Measurements from ENCODE around the gene CHST15.

CHST15 gene

GRCh38 chr10:124082555-124082954 lies 10.8 kb downstream of the CHST15 start:
- Mint-ChIP-seq H3K4me1 (no peaks in the 10 kb centered on the region), H3K27ac (no peak overlapping the region), H3K4me3 (no peak overlapping the region), H3K27me3 (no peaks in the 10 kb centered on the region), H3K9me3 (no peaks in the 10 kb centered on the region)
- ATAC-seq, result no peak
- DNase-seq, result no peak

DNA sequence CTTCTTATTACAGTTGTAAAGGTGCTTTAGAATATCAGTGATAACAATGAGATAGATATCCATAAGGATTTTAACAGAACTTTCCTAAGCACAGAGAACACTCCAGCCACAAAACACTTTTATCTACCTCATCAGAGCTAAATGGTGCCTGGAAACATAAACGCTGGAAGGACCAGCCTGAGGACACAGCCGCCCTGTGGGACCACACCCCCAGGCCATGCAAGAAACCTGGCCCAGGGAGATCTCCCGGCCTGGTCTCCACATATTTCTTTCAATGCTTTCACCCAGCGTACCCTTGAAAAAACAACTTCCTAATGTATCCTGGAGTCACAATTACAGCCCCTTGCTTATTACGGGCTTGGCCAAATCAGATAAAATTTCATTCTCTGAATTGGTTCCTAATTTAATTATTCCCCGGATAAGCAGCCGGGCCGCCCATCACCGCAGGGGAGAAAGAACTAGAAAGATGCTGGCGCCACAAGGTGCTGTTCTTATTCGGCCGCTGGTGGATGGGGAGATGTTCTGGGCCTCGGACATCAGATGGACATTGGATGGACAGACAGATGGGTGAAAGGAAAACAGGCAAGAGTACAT lies 11.8 kb downstream of the CHST15 start:
- Mint-ChIP-seq H3K4me3 (no peak overlapping the region), H3K4me1 (no peaks in the 10 kb centered on the region), H3K9me3 (no peaks in the 10 kb centered on the region), H3K27me3 (no peaks in the 10 kb centered on the region), H3K27ac (no peak overlapping the region)
- ATAC-seq (no peak), DNase-seq (no peak)

DNA sequence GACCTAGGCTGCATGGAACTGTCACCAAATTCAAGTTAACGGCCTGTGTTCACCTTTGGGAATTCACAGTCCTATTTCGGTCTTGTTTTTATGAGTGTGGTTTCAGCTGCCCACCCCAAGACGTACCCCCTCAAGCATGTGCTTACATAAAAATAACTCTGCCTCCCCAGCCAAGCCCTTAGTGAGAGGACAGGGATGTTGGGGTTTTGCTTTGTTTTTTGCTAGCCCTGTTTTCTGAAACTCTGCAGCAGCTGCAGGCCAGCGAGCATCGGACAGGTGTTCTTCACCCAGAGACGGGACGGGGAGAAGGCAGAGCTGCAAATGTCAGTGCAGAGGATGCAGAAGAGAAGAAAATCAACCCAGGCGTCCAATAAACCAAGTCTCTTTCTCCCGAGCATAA lies 13.5 kb downstream of the CHST15 start:
- Mint-ChIP-seq H3K4me3 (no peak overlapping the region), H3K27ac (no peak overlapping the region), H3K27me3 (peaks cover under 1% of the 10 kb centered on the region), H3K9me3 (no peaks in the 10 kb centered on the region), H3K4me1 (peaks cover 3% of the 10 kb centered on the region)
- DNase-seq (no peak), ATAC-seq (no peak)

GRCh38 chr10:124078714-124079113 lies 14.7 kb downstream of the CHST15 start:
- DNase-seq, result no peak
- no peak for ATAC-seq
- H3K27ac Mint-ChIP-seq, result no peak overlapping the region
- H3K4me1 Mint-ChIP-seq, result peaks cover 12% of the 10 kb centered on the region
- H3K4me3 Mint-ChIP-seq, result no peak overlapping the region
- no peaks in the 10 kb centered on the region for H3K9me3 Mint-ChIP-seq
- peaks cover 8% of the 10 kb centered on the region for H3K27me3 Mint-ChIP-seq

DNA sequence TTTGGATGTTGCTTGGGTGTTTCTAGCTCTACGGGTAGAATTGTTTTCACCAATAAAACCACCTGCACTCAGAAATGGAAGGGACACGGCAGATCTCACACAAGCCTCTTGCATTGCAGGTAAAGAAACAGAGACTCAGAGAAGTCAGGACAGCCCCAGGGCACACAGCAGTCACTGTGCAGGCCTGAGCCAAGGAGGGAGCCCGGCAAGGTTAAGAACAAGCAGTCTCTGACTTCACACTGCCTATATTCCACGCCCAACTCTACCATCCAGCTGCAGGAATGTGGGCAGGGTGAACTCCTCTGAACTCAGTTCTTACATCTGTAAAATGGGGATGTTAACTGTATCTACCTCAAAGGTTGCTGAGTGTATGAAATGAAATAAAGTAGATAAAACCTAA lies 15.4 kb downstream of the CHST15 start:
- Mint-ChIP-seq H3K4me3 (no peak overlapping the region), H3K4me1 (peaks cover 12% of the 10 kb centered on the region), H3K9me3 (no peaks in the 10 kb centered on the region), H3K27me3 (peaks cover 12% of the 10 kb centered on the region), H3K27ac (no peak overlapping the region)
- DNase-seq, result no peak
- no peak for ATAC-seq

DNA sequence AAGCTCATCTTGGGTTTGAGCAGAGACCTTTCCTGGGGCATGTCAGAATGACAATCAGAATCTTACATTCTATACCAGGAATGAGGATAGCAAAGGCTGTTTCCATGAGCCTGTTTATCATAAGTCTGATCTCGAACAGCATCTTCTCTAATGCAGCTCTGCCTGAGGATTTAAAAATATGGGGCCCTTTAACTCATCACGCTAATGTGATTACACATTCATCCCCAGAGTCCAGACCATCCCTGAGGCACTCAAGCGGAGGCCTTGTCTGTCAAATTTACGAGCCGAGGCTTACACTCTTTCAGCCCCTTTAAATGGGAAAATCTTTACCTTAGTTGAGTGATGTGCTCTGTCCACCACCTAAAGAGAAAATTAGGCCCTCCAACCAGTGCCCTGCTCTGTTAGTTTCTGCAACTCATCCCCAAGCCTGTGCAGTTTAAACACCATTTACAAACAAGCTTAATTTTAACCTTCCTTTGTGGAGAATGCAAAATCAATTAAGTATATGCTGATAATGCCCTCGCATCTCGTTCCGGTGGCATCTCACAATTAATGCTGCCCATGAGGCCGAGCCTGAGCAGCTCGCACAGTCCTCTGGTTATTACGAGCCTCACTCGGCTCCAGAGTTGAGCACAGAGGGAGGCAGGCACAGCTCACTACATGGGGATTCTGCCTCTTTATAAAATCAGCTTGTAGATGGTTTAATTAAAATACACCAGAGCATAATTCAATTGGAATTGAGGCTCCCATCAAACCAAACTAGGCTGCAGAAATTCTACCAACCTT lies 16.0 kb downstream of the CHST15 start:
- H3K4me3 Mint-ChIP-seq, result no peak overlapping the region
- no peak for ATAC-seq
- peaks cover 13% of the 10 kb centered on the region for H3K4me1 Mint-ChIP-seq
- no peak for DNase-seq
- peaks cover 18% of the 10 kb centered on the region for H3K27me3 Mint-ChIP-seq
- no peaks in the 10 kb centered on the region for H3K9me3 Mint-ChIP-seq
- no peak overlapping the region for H3K27ac Mint-ChIP-seq

GRCh38 chr10:124076148-124076733 lies 17.2 kb downstream of the CHST15 start:
- peaks cover 27% of the 10 kb centered on the region for H3K27me3 Mint-ChIP-seq

DNA sequence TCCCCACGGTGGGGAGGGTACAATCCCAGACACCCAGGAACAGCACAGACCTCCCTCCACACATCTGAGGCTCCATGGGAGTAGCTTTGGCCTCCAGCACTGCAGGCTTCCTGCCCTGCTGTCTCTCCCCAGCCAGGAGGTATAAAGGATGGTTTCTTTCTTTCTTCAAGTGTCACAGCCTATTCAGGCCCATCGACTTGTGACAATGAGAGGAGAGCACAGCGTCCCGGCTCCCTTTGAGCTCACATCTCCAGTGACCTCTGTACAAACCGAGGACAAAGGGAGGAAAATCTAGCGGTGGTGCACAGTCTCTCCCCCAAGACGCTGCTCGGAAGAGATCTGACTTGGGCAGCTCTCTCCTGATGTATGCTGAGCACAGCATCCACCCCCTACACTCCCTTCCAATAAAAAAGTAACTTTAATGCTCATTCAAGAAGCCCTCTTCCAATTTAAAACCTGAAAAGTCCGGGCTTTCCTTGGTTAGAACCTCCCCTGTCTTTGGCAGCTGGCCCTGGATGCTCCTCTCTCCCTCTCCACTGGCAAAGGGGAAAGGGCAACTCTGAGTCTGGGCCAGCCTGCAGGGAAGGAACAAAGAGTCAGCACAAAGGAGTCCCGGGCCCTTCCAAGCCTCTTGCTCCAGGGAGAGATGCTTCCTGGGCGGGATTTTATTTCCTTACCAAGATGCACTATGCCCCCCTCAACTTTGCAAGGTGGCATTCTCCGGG lies 18.0 kb downstream of the CHST15 start:
- H3K4me3 Mint-ChIP-seq, result no peak overlapping the region
- peaks cover 19% of the 10 kb centered on the region for H3K4me1 Mint-ChIP-seq
- H3K9me3 Mint-ChIP-seq, result no peaks in the 10 kb centered on the region
- DNase-seq, result no peak
- no peak for ATAC-seq
- peaks cover 27% of the 10 kb centered on the region for H3K27me3 Mint-ChIP-seq
- no peak overlapping the region for H3K27ac Mint-ChIP-seq

More at GRCh38 chr10:124076148-124076733, 17.2 kb downstream of the CHST15 start:
- no peak for ATAC-seq
- DNase-seq, result no peak
- H3K4me3 Mint-ChIP-seq, result no peak overlapping the region
- peaks cover 19% of the 10 kb centered on the region for H3K4me1 Mint-ChIP-seq
- no peaks in the 10 kb centered on the region for H3K9me3 Mint-ChIP-seq
- H3K27ac Mint-ChIP-seq, result no peak overlapping the region

DNA sequence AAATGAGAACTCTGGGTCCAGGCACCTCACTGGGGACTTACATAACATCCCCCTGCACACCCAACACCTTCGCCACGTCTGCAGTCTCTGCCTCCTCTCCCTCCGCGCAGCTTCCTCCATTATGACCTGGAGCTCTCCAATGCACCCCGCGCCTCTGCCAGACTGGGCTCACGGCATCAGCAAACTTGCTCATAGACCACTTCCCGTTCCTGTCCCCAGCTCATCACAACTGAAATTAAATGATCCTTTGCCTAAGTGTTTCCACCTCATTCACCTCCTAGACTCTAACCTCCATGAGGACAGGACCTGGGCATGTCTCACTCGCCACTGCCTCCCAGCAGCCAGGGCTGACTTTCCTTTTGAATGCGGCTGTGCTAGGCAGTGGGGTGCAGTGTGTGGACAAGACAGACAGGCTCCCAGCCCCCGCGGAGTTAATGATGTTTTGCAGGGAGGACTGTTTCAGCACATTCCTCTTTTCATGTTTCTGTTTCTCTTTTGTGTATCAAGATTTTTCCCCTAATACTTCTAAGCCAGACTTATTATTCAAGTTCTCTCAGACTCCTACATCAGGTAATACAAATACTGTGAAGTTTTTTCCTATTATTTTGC lies 18.8 kb downstream of the CHST15 start:
- no peaks in the 10 kb centered on the region for H3K9me3 Mint-ChIP-seq
- DNase-seq, result no peak

DNA sequence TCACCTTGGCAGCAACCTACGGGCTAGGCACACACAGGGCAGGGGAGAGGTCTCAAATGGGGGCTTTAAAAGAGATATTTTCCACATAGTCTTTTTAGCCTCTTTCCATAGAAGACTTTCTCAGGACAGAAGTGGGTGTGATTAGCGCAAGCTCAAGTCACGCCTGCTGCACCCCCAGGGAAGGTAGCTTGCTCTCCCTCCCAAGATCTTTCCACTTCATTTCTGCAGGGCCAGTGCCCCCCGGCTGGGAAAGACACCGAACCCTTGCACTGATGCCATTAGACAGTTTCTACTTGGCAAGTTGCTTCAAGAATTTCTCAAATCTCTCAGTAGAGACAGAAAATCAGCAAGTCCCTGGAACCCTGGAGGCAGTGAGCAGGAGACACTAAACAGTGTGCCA lies 19.4 kb downstream of the CHST15 start:
- Mint-ChIP-seq H3K9me3 (no peaks in the 10 kb centered on the region), H3K4me3 (no peak overlapping the region), H3K27me3 (peaks cover 27% of the 10 kb centered on the region), H3K4me1 (peaks cover 25% of the 10 kb centered on the region), H3K27ac (peak overlapping the region in 1 of 2 donors; percentile 12)
- no peak for ATAC-seq
- no peak for DNase-seq

More for the DNA sequence above, 18.8 kb downstream of the CHST15 start:
- H3K4me1 Mint-ChIP-seq, result peaks cover 19% of the 10 kb centered on the region
- H3K4me3 Mint-ChIP-seq, result peak overlapping the region in 1 of 2 donors; percentile 9
- peak; percentile 31 for ATAC-seq
- no peak overlapping the region for H3K27ac Mint-ChIP-seq
- peaks cover 27% of the 10 kb centered on the region for H3K27me3 Mint-ChIP-seq

DNA sequence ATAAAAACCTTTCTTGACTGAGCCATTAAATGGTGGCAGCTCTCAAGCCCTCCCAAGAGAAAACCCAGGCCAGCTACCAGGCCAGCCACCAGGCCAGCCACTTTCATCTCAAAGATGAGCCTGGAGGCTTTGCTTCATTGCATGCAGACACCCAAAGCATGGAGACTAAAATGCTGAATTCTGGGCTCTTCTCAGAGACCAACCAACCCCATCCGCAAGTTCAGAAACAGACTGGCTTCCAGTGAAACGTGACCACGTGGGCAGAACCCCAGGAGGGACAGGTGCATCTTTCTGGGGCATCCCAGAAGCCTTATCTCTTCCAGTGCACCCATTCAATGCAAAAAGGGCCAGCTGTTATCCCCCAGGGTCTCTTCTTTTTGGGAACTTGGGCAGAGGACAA lies 20.9 kb downstream of the CHST15 start:
- no peak for ATAC-seq
- no peak overlapping the region for H3K27ac Mint-ChIP-seq

DNA sequence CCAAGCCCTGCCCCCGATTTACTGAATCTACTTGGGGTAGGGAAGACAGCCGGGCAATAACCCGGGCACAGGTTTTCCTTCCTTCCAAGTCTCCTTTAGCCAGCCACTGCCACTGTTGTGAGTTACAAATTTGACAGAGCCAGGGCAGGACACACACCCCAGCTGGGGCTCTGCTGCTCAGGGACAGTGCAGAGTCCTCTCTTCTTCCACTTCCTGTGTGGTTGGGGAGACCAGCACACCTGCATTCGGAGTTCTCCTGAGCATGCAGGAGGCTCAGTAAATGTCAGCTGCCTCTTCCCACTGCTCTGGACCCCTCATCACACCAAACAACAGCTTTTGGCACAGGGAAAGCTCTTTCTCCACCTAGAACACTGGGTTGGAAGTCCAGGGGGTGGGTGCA lies 21.3 kb downstream of the CHST15 start:
- DNase-seq, result no peak
- H3K27ac Mint-ChIP-seq, result no peak overlapping the region
- peaks cover 28% of the 10 kb centered on the region for H3K27me3 Mint-ChIP-seq
- H3K4me3 Mint-ChIP-seq, result no peak overlapping the region
- ATAC-seq, result no peak
- no peaks in the 10 kb centered on the region for H3K9me3 Mint-ChIP-seq
- peaks cover 25% of the 10 kb centered on the region for H3K4me1 Mint-ChIP-seq

More for the DNA sequence above, 20.9 kb downstream of the CHST15 start:
- H3K4me1 Mint-ChIP-seq, result peaks cover 25% of the 10 kb centered on the region
- peaks cover 27% of the 10 kb centered on the region for H3K27me3 Mint-ChIP-seq
- DNase-seq, result no peak
- H3K4me3 Mint-ChIP-seq, result no peak overlapping the region
- no peaks in the 10 kb centered on the region for H3K9me3 Mint-ChIP-seq

DNA sequence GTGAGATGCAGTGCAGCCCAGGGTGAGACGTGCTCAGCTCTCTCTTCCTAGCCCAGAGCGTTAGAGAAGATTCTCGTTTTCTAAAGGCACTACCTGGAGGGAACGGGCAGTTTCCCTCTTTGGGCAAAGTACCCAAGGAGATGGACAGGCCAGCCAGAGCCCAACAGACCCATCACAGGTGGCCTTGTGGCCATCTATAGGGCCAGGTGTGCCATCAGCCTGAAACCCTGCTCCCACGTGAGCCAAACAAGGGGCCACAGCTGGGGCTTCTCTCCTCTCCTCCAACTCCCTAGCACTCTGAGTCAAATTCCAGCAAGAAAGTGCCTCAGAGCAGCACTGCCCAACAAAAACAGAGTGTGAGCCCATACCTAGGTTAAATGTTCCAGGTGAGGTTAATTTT lies 22.3 kb downstream of the CHST15 start:
- Mint-ChIP-seq H3K27me3 (peaks cover 37% of the 10 kb centered on the region), H3K9me3 (no peaks in the 10 kb centered on the region), H3K27ac (no peak overlapping the region), H3K4me3 (no peak overlapping the region), H3K4me1 (peaks cover 35% of the 10 kb centered on the region)
- DNase-seq (no peak), ATAC-seq (no peak)

DNA sequence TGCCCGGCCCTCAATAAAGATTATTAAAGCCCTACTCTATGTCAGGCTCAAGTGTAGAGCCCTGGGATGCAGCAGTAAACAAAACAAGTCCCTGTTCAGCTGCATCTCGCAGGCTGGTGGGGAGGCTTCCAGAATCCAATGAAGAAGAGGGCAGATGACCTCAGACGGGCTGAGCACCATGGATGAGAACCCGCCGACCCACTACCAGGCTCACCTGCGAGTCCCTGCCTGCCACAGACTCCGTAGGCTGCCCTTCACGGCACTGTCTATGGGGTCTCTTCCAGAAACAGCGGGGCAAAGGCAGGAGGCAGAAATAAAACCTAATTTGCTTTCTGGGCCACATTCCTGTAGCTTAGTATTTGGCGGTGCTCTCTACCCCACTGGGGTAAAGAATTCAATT lies 22.7 kb downstream of the CHST15 start:
- Mint-ChIP-seq H3K4me1 (peaks cover 39% of the 10 kb centered on the region), H3K27ac (no peak overlapping the region), H3K27me3 (peaks cover 42% of the 10 kb centered on the region), H3K9me3 (no peaks in the 10 kb centered on the region), H3K4me3 (no peak overlapping the region)
- DNase-seq, result no peak
- ATAC-seq, result no peak

Data from stimulated activated naive CD8-positive, alpha-beta T cell treated with anti-CD3 and anti-CD28 coated beads, Interleukin-15, amount 100 ng/mL, for 72 hours (primary cell).